CD4-positive, alpha-beta T cell treated with Interleukin-6 for 4 hours (primary cell): ENCODE data around the gene HMCN2.

Source experiments
- DNase-seq: peaks from one replicate; pipeline ENCODE4 v3.0.0-alpha.2; 2020; ENCODE audit warnings: mixed read lengths

Gene HMCN2

GRCh38 chr9:130477564-130477963 lies 212.0 kb downstream of the HMCN2 start:
- no peak for DNase-seq

GRCh38 chr9:130478152-130478551 lies 212.6 kb downstream of the HMCN2 start:
- no peak for DNase-seq

- no peak for DNase-seq
Measured at GRCh38 chr9:130478736-130479575, 213.4 kb downstream of the HMCN2 start.

GRCh38 chr9:130479587-130479986 lies 214.0 kb downstream of the HMCN2 start:
- no peak for DNase-seq

DNA sequence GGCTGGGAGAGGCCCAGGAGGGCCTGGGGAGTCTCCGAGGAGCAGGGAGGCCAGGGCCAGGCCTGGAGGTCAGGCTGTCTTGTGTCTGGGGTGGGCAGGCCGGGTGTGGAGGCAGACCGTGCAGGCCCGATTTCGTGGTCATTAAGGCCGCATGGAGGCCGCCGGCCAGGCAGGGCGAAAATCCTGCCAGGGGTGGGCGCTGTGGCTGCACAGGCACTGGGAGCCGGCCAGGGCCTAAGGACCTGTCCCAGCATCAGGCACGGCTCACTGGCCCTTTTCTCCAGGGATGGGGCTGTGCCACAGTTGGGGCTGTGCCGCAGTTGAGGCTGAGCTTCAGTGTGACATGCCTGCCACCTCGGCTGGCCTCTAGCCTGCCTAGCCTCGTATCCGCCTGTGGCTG lies 215.1 kb downstream of the HMCN2 start:
- DNase-seq = no peak

GRCh38 chr9:130482463-130482862 lies 216.9 kb downstream of the HMCN2 start:
- no peak for DNase-seq

DNA sequence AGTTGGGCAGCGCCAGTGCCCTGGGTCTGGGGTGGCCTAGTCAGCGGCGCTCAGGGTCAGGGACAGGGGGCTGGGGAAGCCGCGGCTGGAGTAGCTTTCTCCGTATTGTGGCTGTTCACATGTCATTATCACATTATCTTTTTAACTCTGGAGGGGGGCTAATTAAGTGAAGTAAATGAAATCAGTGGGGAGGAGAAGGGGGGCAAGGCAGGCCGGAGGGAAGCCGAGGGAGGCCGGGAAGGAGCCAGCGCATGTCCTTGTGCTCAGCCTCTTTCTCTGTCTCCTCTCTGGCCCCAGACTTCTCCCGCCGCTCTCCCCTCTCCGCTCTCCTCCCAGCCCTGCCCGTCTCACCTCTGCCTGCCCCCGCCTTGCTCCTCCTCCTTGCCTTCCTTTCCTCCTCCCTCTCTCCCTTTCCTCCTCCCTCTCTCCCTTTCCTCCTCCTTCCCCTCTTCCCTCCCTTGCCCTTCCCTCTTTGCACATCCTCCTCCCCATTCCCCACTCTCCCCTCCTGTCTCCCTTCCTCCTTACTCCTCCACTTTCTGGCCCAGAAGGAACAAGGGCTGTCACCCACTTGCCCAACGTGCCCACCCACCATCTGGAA lies 217.9 kb downstream of the HMCN2 start:
- DNase-seq = no peak
